Ovary (tissue), 9 donors: ENCODE data around the gene PAK6. TPM values are rescaled to one million over a fixed set of nuclear protein-coding genes. Genes with fewer than 3 reads are reported as not detected.
A peak's percentile ranks its signal among the peaks of the same experiment; 100 is the strongest.

Experiments
- DNase-seq, 5 donors: peaks; one replicate each; pipeline ENCODE4 v3.0.0-alpha.2; 2019 to 2020
- H3K27ac ChIP-seq, 2 donors: fragments of 200-600 bp; one replicate each; pipeline versions ENCODE4 v1.5.1 to v1.8.0; 2019 to 2022
- H3K27me3 ChIP-seq: fragments of 200-600 bp; one replicate; pipeline ENCODE4 v1.8.0; 2022
- H3K36me3 ChIP-seq: fragments of 200-600 bp; sonication (generic); one replicate; pipeline ENCODE4 v1.5.1; 2019
- H3K4me1 ChIP-seq: one replicate; pipeline ENCODE4 v1.8.1; 2013; ENCODE audit warnings: mild to moderate bottlenecking, moderate library complexity; ENCODE audit not compliant: insufficient read depth
- H3K4me3 ChIP-seq: fragments of 200-600 bp; sonication (generic); one replicate; pipeline ENCODE4 v1.5.1; 2017
- H3K9me3 ChIP-seq, 2 donors: fragments of 200-600 bp in 1 of 2; sonication (generic) in 1 of 2; one replicate each; pipeline versions ENCODE4 v1.5.1 to v1.8.1; 2013 to 2019; ENCODE audit warnings: mild to moderate bottlenecking in 1 of 2, moderate library complexity in 1 of 2
- EP300 ChIP-seq: sonication (generic); formaldehyde crosslinking; IDR thresholded peaks from one replicate; pipeline ENCODE4 v1.6.1; 2017; ENCODE audit warnings: antibody characterized with exemption
- POLR2A ChIP-seq: fragments of 450-650 bp; IDR thresholded peaks from one replicate; pipeline ENCODE4 v1.6.1; 2017; ENCODE audit warnings: antibody characterized with exemption, mild to moderate bottlenecking, moderate library complexity
- WGBS, 3 donors: extraction: QIAGEN DNeasy Blood & Tissue Kit in 1 of 3; methylation state at CpG; one replicate each; pipeline versions ENCODE4 v1.1.5 to v1.1.7; 2013 to 2017; 5-methylcytosine and 5-hydroxymethylcytosine counted together
- intact Hi-C, 4 donors: fragments of 100-400 bp; cut with DNase I; formaldehyde crosslinking; loops; one replicate each; pipeline versions ENCODE4 v1.11.0 to v1.15.1; 2022 to 2023
- polyA plus RNA-seq, 2 donors: library from polyadenylated mRNA; stranded (reverse); fragments of 200-250 nt in 1 of 2; fragments of 350-450 nt in 1 of 2; fragmentation: Illumina TruSeq in 1 of 2; extraction: RNeasy Lipid Tissue Mini Kit (QIAGEN cat#74804) in 1 of 2; gene quantifications; one replicate each; pipeline ENCODE4 v1.2.3, GENCODE V29; 2013 to 2014
- total RNA-seq, 7 donors: library from RNA; depleted of rRNA in 2 of 7; stranded (reverse); fragments of >200 nt in 2 of 7; fragmentation: NEBNext Ultra II Directional in 3 of 7; extraction: Animal tissue kit (Norgen Biotek cat#: 25700) in 3 of 7; gene quantifications; one replicate each; pipeline versions ENCODE4 v1.1.0 to v1.2.4, GENCODE V29; 2016 to 2023
- TF ChIP-seq, protein P1 (sequence below), 3 donors: fragments of 450-650 bp in 2 of 3; fragments of 200-600 bp in 1 of 3; IDR thresholded peaks; one replicate each; pipeline versions ENCODE4 v1.5.1 to v1.8.0; 2016 to 2022; ENCODE audit warnings: antibody characterized with exemption in 3 of 3, mild to moderate bottlenecking in 1 of 3
- donor health status: DM: no; HTN: no; CAD: no; lungs with moderate emphysema.
- donor health status: DM: no; HTN: no; CAD: no.
- donor health status: Bipolar disorder and iron deficiency.
- donor health status: DM: yes; HTN: yes; CAD: no.
- donor health status: DM: no; HTN: no; CAD: no.
- donor health status: DM: yes; HTN: yes; CAD: no.

PAK6 gene
- total and polyA plus RNA-seq, 9 donors = 0.36 to 6.7 (median 1.5) TPM

DNA sequence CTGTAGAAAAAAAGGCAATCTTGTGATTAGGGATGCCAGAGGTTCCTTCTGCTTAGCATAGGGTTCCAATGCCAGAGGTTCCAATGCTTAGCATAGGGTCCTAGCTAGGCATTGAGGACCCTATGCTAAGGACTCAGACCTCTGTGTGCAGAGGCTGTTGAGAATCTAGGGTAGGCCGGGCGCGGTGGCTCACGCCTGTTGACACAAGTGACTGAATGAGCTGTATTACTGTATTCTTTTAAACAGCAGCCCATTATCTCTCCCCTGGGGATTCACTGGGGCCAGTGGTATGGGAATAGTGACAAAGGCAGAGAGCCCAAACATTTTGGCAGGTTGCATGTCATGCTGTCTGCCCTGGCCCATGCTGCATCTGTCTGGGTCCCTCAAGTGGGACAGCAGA, 16.2 kb downstream of the PAK6 start:
- no peak for DNase-seq
- Histone ChIP-seq H3K27ac (no peak overlapping the region), H3K36me3 (no peaks in the 10 kb centered on the region), H3K4me3 (no peak overlapping the region), H3K27me3 (no peaks in the 10 kb centered on the region), H3K9me3 (no peaks in the 10 kb centered on the region), H3K4me1 (peaks cover 8% of the 10 kb centered on the region)
- 90 to 98% (median 96%) methylated on average over 4 of the region's 4 CpGs for WGBS, 3 donors
- no peak for TF ChIP-seq POLR2A
- TF ChIP-seq, protein P1, sequence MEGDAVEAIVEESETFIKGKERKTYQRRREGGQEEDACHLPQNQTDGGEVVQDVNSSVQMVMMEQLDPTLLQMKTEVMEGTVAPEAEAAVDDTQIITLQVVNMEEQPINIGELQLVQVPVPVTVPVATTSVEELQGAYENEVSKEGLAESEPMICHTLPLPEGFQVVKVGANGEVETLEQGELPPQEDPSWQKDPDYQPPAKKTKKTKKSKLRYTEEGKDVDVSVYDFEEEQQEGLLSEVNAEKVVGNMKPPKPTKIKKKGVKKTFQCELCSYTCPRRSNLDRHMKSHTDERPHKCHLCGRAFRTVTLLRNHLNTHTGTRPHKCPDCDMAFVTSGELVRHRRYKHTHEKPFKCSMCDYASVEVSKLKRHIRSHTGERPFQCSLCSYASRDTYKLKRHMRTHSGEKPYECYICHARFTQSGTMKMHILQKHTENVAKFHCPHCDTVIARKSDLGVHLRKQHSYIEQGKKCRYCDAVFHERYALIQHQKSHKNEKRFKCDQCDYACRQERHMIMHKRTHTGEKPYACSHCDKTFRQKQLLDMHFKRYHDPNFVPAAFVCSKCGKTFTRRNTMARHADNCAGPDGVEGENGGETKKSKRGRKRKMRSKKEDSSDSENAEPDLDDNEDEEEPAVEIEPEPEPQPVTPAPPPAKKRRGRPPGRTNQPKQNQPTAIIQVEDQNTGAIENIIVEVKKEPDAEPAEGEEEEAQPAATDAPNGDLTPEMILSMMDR (IDR thresholded peaks at IDR 0.05) = no peak
- no peak for TF ChIP-seq EP300
- intact Hi-C loops = no loop called here

- no peak overlapping the region for H3K27ac ChIP-seq
- intact Hi-C loops = no loop called here
- no peaks in the 10 kb centered on the region for H3K27me3 ChIP-seq
- no peak for TF ChIP-seq POLR2A
- TF ChIP-seq EP300 = no peak
- TF ChIP-seq, protein P1 (IDR thresholded peaks at IDR 0.05) = no peak
- 56 to 88% (median 88%) methylated on average over 17 of the region's 17 CpGs for WGBS, 3 donors
- H3K36me3 ChIP-seq = no peaks in the 10 kb centered on the region
- H3K4me1 ChIP-seq = peaks cover 8% of the 10 kb centered on the region
- no peak overlapping the region for H3K4me3 ChIP-seq
- H3K9me3 ChIP-seq = no peaks in the 10 kb centered on the region
- peak in 1 of 5 donors; percentile 27 for DNase-seq
These were observed 17.9 kb downstream of the PAK6 start for GRCh38 chr15:40256638-40257235.

- Histone ChIP-seq H3K27ac (no peak overlapping the region), H3K4me3 (no peak overlapping the region), H3K36me3 (no peaks in the 10 kb centered on the region), H3K27me3 (no peaks in the 10 kb centered on the region), H3K9me3 (no peaks in the 10 kb centered on the region), H3K4me1 (peaks cover 7% of the 10 kb centered on the region)
- intact Hi-C loops = no loop called here
- no peak for DNase-seq
- TF ChIP-seq POLR2A (no peak), EP300 (no peak)
- TF ChIP-seq, protein P1 (IDR thresholded peaks at IDR 0.05) = no peak
- 77 to 86% (median 85%) methylated on average over 9 of the region's 9 CpGs for WGBS, 3 donors
These were observed 19.0 kb downstream of the PAK6 start for GRCh38 chr15:40257656-40258450.

GRCh38 chr15:40258544-40258943, 19.7 kb downstream of the PAK6 start:
- Histone ChIP-seq H3K27me3 (no peaks in the 10 kb centered on the region), H3K27ac (no peak overlapping the region), H3K9me3 (no peaks in the 10 kb centered on the region), H3K4me3 (no peak overlapping the region), H3K4me1 (peaks cover under 1% of the 10 kb centered on the region), H3K36me3 (no peaks in the 10 kb centered on the region)
- 53 to 75% (median 64%) methylated on average over 8 of the region's 8 CpGs for WGBS, 3 donors
- intact Hi-C loops = no loop called here
- DNase-seq = no peak
- TF ChIP-seq, protein P1 (IDR thresholded peaks at IDR 0.05) = no peak
- TF ChIP-seq POLR2A = no peak
- TF ChIP-seq EP300 = no peak
